NB4 (cell line): ENCODE measurements around the gene ALDH5A1.

Source experiments
- DNase-seq: peaks from one replicate; pipeline ENCODE4 v3.0.0; 2010; ENCODE audit warnings: low read depth
- H3K4me3 ChIP-seq: one replicate; pipeline ENCODE4 v1.5.1; 2011; ENCODE audit warnings: mild to moderate bottlenecking, low read depth, low read length, moderate library complexity
- CTCF ChIP-seq: IDR thresholded peaks from one replicate; pipeline ENCODE4 v1.5.1; 2012; ENCODE audit warnings: low read depth, low read length
- MAX ChIP-seq: IDR thresholded peaks from 2 replicates; pipeline ENCODE4 v1.6.1; 2011; ENCODE audit warnings: low read depth, low read length
- MYC ChIP-seq: IDR thresholded peaks from 2 replicates; pipeline ENCODE4 v1.6.1; 2011; ENCODE audit warnings: low read depth, low read length
- POLR2A ChIP-seq: IDR thresholded peaks from 2 replicates; pipeline ENCODE4 v1.6.1; 2011; ENCODE audit warnings: mild to moderate bottlenecking; ENCODE audit not compliant: insufficient read length; ENCODE audit errors: extremely low read depth

Gene ALDH5A1

GRCh38 chr6:24554474-24554873 is 59.7 kb downstream of the ALDH5A1 start:
- no peak overlapping the region for H3K4me3 ChIP-seq
- TF ChIP-seq MAX (no peak), CTCF (no peak), MYC (no peak), POLR2A (no peak)
- DNase-seq: no peak

DNA sequence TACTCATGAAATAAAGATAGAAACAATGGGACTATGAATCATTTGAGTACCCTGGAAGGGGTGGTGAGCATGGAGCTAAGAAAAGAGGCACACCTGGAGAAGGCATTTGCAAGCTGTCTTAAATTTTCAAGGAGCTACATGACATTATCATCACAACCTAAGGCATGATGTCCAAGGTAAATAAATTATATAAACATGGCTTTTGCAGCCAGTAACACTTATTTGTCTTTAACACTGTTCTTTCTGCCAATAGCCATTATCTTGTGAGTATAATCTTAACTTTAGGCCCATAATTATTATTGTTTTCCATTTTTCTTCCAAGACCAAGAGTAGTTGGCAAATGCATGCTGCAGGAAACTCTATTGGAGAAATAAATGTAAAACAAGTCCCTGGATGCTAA is 63.7 kb downstream of the ALDH5A1 start:
- no peak for DNase-seq
- TF ChIP-seq CTCF: no peak
- no peak overlapping the region for H3K4me3 ChIP-seq

GRCh38 chr6:24564081-24564480 is 69.3 kb downstream of the ALDH5A1 start:
- TF ChIP-seq MAX (no peak), MYC (no peak), CTCF (no peak), POLR2A (no peak)
- H3K4me3 ChIP-seq: no peak overlapping the region
- no peak for DNase-seq

DNA sequence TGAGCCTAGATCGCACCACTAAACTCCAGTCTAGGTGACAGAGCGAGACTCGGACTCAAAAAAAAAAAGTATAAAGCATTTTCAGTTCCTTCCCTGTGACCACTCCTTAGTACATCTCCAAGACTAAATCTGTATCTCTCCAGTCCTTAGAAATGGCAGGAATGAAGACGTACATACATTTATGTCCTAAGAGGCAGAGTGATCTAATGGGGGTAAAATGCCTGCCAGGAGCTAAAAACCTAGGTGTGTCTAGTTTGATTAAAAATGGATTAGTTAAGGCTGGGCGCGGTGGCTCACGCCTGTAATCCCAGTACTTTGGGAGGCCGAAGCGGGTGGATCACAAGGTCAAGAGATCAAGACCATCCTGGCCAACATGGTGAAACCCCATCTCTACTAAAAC is 70.4 kb downstream of the ALDH5A1 start:
- TF ChIP-seq POLR2A: no peak
- TF ChIP-seq MYC: no peak
- no peak for TF ChIP-seq CTCF
- no peak for TF ChIP-seq MAX
- H3K4me3 ChIP-seq: no peak overlapping the region
- DNase-seq: no peak

DNA sequence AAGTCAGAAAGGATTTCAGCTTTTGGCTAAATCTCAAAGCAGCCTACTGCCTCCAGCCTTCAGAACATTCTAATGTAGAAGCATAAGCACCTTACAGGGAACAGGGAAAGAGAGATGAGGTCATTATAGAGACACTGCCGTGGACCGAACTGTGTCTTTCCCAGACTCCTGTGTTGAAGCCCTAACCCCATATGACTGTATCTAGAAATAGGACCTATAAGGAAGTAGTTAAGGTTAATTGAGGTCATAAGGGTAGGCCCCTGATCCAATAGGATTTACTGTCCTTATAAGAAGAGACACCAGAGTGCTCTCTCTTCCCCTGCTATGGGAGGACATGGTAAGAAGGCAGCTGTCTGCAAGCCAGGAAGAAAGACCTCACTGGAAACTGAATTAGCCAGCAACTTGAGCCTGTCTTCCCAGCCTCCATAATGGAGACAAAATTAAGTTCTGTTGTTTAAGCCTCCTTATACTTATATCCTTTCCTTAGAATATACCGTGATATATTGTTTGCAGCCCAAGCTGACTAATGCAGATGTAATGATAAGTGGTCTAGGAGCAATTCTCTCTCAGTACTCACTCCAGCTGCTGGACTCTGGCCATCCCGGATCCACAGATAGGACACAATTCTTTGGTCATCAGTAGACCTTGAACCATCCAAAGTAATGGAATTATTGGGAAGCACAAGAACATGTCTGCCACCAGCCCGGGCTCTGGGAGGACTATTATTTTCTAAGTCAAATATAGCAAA is 71.4 kb downstream of the ALDH5A1 start:
- H3K4me3 ChIP-seq: no peak overlapping the region
- no peak for DNase-seq
- TF ChIP-seq MAX (no peak), MYC (no peak), POLR2A (no peak), CTCF (no peak)

- no peak overlapping the region for H3K4me3 ChIP-seq
- DNase-seq: no peak
- no peak for TF ChIP-seq MYC
- no peak for TF ChIP-seq MAX
These were observed 73.9 kb downstream of the ALDH5A1 start for GRCh38 chr6:24568683-24569082.
